ENCODE results near the gene MSN.
"Not testable (repeated sequence)": the region's sequence is repeated elsewhere in the genome, so short reads cannot be mapped to it uniquely, and the experiment has no call there.

DNA sequence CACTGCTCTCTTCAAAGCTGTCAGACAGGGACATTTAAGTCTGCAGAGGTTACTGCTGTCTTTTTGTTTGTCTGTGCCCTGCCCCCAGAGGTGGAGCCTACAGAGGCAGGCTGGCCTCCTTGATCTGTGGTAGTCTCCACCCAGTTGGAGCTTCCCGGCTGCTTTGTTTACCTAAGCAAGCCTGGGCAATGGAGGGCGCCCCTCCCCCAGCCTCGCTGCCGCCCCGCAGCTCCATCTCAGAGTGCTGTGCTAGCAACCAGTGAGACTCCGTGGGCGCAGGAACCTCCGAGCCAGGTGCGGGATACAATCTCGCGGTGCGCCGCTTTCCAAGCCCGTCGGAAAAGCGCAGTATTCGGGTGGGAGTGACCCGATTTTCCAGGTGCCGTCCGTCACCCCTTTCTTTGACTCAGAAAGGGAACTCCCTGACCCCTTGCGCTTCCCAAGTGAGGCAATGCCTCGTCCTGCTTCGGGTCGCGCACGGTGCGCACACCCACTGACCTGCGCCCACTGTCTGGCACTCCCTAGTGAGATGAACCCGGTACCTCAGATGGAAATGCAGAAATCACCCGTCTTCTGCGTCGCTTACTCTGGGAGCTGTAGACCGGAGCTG lies 47.3 kb upstream of the MSN start:
- not testable (repeated sequence) for TF ChIP-seq POLR2AphosphoS5 (IDR thresholded peaks at IDR 0.05); TAF1 (IDR thresholded peaks at IDR 0.05; ENCODE audit: low read depth); SMC3 (conservative IDR thresholded peaks at IDR 0.05; ENCODE audit: poor library complexity)
- TF ChIP-seq, protein P1, sequence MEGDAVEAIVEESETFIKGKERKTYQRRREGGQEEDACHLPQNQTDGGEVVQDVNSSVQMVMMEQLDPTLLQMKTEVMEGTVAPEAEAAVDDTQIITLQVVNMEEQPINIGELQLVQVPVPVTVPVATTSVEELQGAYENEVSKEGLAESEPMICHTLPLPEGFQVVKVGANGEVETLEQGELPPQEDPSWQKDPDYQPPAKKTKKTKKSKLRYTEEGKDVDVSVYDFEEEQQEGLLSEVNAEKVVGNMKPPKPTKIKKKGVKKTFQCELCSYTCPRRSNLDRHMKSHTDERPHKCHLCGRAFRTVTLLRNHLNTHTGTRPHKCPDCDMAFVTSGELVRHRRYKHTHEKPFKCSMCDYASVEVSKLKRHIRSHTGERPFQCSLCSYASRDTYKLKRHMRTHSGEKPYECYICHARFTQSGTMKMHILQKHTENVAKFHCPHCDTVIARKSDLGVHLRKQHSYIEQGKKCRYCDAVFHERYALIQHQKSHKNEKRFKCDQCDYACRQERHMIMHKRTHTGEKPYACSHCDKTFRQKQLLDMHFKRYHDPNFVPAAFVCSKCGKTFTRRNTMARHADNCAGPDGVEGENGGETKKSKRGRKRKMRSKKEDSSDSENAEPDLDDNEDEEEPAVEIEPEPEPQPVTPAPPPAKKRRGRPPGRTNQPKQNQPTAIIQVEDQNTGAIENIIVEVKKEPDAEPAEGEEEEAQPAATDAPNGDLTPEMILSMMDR (IDR thresholded peaks at IDR 0.05; ENCODE audit: poor library complexity, severe bottlenecking), result not testable (repeated sequence)
